HG03108 (cell line): ENCODE measurements around the gene ZER1.
"Not testable (repeated sequence)": the region's sequence is repeated elsewhere in the genome, so short reads cannot be mapped to it uniquely, and the experiment has no call there.

Experiments
- ATAC-seq: cut with Tn5 transposase; IDR thresholded peaks from one replicate; pipeline ENCODE4 v1.9.1; 2021; ENCODE audit warnings: moderate library complexity; ENCODE audit not compliant: unreplicated experiment

The ZER1 gene

GRCh38 chr9:128718047-128718446 is 53.7 kb downstream of the ZER1 start:
- ATAC-seq = no peak

GRCh38 chr9:128716581-128717254 is 55.0 kb downstream of the ZER1 start:
- no peak for ATAC-seq

DNA sequence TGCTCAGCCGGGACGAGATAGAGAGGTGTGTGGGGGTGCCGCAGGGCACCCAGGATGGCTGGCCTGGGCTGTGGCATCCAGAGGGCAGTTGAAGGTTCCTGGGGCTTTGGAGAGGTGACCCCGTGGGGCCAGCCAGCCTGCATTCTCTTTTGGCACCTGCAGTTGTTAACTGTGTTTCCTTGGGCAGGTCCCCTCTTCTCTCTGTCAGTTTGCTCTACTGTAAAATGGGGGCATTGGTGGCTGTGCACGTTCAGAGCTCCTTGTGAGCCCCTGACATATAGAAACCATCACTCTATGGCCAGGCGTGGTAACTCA is 56.3 kb downstream of the ZER1 start:
- ATAC-seq = no peak

DNA sequence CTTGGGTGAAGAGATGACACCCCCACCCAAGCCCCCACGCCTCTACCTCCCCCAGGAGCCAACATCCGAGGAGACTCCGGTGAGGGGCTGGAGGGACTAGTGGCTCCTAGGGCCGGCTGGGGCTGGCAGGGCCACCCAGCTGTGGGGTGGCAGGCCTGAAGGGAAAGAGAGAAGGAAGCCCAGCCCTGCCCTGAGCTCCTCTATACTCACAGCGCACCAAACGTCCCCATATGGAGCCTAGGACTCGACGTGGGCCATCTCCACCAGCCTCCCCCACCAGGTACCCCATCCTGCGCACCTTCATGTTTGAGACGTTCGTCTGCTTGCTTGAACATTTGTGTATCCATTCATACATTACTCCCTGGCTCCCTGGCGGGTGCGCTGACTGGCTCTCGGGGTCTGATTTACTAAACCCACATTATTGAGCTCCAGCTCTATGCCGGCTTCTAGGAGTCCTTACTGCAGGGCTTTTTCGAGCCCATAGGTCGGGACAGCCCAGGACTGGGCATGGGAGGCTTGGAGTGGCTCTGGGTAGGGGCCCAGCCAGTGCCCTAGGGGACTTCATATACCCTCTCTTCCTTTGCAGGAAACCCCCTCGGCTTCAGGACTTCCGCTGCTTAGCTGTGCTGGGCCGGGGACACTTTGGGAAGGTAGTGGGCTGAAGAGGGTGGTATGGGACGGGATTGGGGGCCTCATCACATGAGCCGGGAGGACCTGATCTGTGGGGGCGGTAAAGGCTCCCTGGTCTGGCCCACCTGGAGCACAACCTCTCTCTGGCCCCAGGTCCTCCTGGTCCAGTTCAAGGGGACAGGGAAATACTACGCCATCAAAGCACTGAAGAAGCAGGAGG is 56.9 kb downstream of the ZER1 start:
- ATAC-seq = no peak

DNA sequence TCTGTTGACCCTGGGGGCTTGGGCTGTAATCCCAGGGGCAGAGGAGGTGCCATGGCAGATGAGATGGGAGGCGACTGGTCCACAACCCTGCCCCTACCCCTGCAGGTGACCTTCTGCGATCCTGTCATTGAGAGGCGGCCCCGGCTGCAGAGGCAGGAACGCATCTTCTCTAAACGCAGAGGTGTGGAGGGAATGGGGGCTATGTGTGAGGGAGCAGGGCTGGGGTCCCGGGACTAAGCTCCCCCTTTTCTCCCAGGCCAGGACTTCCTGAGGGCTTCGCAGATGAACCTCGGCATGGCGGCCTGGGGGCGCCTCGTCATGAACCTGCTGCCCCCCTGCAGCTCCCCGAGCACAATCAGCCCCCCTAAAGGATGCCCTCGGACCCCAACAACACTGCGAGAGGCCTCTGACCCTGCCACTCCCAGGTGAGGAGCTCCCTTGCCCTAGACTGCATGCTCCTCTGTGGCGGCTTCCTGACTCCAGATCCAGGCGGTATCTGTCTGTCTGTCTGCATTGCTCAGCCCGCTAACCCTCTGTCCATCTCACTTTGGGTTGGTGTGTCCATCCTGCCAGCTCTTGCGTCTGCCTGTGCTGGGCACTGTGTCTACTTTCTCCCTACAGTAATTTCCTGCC is 57.7 kb downstream of the ZER1 start:
- ATAC-seq = no peak

DNA sequence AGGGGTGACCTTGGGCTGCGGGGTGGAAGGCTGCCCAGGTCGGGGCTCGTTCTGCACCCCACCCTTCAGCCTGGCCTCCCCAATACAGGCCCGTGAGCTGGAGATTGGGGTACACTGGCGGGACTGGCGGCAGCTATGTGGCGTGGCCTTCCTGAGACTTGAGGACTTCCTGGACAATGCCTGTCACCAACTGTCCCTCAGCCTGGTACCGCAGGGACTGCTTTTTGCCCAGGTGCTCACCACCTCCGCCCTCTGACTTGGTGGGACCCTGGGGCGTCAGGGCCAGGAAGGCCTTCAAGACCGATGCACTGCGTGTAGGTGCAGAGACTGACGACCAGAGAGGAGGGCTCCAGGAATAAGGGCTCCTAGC is 58.3 kb downstream of the ZER1 start:
- ATAC-seq = no peak

GRCh38 chr9:128712451-128713410 is 59.0 kb downstream of the ZER1 start:
- ATAC-seq = no peak

DNA sequence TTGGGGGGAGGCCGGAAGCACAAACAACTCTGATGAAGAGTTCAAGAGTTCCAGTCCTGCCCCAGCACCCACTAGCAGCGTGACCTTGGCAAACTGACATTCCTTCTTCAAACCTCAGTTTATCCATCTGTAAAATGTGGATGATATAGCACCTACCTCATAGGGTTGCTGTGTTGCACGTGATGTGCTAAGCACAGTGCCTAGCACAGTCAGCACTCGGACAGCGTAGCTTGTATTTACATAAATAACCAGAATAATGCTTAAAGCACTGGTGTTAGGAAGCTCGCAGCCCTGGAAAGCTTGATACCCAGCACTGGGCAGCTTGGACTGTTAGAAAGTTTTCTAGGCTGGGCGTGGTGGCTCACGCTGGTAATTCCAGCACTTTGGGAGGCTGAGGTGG is 64.3 kb downstream of the ZER1 start:
- ATAC-seq = no peak

DNA sequence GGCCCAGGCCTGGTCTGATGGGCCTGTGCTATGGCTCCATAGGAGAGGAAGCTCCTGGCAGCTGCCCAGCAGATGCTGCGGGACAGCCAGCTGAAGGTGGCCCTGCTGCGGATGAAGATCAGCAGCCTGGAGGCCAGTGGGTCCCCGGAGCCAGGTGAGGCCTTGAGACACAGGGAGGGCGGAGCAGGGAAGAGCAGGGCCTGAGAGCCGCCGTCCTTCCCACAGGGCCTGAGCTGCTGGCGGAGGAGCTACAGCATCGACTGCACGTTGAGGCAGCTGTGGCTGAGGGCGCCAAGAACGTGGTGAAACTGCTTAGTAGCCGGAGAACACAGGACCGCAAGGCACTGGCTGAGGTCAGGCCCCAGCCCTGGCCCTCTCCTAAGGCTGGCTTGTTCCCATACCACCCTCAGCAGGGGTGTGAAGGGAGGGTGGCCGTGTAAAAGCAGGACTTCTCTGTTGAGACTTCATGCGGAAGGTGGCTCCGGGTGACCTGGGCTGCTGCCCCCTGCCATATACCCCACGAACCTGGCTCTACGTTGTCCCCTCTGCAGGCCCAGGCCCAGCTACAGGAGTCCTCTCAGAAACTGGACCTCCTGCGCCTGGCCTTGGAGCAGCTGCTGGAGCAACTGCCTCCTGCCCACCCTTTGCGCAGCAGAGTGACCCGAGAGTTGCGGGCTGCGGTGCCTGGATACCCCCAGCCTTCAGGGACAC is 64.9 kb downstream of the ZER1 start:
- no peak for ATAC-seq

DNA sequence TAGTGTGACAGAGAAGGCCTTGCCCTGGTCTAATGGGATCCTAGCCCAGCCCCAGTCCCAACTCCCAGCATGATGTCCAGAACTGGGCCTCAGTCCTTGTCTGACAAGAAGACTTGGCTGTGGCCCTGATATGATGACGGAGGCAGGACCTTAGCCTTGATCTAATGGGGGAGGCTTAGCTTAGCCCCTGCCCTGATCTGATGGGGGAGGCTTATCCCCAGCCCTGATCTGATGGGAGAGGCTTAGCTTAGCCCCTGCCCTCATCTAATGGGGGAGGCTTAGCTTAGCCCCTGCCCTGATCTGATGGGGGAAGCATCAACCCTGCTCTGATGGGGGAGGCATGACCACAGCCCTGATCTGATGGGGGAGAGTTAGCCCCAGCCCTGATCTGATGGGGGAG is 65.7 kb downstream of the ZER1 start:
- ATAC-seq = no peak

DNA sequence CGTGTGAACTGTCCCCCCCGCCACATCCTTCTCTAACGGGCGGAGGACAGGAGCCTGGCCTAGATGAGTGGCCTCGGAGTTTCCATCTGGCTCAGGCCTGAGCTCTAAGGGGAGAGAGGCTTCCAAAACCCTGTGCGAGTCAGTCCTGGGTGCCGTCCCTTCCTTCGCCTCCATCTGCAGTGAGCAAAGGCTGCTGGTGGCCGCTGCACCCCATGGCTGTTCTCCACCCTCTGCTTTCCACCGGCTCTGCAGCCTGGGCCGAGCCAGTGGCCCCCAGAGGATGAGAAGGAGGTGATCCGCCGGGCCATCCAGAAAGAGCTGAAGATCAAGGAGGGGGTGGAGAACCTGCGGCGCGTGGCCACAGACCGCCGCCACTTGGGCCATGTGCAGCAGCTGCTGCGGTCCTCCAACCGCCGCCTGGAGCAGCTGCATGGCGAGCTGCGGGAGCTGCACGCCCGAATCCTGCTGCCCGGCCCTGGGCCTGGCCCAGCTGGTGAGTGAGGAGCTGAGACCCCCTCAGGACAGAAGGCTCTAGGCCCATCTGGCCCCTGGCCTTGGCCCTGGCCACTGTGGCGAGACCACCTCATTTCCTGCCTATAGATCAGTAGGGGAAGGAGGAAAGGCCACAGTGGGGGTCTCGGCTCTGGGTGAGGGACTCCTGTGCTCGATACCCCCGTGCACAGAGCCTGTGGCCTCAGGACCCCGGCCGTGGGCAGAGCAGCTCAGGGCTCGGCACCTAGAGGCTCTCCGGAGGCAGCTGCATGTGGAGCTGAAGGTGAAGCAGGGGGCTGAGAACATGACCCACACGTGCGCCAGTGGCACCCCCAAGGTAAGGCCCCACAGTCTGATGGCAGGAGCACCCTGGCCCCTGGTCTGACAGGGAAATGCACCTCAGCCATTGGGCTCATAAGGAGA is 66.4 kb downstream of the ZER1 start:
- ATAC-seq = no peak

GRCh38 chr9:128704356-128704670 is 67.4 kb downstream of the ZER1 start:
- ATAC-seq = no peak

DNA sequence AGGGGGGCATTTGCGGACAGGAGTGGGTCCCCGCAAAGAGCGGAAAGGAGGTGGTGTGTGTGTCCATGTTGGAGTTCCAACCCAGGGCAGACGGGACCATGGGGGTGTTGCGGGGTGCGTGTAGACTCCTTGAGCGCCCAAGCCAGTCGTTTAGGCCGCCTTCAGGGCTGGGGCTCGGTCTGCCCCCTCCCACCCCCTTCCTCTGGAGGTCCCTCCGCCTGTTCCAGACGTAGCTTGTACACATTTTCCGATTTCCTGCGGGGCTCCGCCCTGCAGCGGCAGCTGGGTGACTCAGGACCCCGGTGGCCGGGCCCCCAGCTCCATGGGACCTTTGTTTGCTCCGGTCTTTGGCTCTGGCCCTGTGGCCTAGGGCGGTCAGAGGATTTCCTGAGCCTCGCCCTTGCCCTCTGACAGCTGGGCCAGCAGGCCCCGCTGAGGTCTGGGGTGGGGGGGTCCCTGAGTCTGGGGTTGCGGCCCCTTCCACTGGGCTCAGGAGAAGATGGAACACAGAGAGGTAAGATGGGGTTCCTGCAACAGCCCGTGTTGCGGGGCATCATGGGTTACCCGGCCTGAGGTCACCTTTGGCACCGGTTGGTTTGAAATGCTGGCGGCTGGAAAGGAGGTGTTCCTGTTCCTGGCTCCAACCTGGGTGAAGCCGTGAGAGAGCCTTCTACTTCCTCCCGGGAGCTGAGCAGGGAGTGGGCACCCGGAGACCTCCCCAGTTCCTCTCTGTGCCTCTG is 67.9 kb downstream of the ZER1 start:
- ATAC-seq = no peak

GRCh38 chr9:128702949-128703615 is 68.6 kb downstream of the ZER1 start:
- ATAC-seq = no peak

DNA sequence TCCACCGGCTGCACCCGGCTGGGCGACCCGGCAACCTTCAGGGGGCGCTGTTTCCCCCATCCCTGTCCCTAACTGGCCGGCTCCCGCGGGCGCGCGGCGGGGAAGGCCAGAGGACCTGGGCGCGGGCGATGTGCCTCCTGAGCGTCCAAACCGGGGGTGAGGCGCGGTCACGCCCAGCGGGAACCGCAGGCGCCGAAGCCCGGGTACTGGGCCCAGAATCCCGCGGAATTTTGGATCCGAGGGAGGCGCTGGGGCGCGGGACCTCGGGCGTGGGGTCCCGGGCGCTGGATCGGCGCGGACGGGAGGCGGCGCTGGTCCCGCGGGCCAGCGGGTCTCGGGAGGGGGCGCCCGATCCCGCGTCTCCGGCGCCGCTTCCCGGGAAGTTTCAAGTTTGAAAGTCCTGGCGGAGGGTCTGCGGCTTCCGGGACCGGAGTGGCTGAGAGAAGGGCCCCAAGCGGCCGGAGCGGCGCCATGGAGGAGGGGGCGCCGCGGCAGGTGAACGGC is 69.2 kb downstream of the ZER1 start, which contains the start of gene PKN3:
TSS of gene PKN3 (plus strand) at position 59 of the 504 bp plus-strand sequence. CDS start at position 472, 413 bp downstream.
- ATAC-seq = peak; percentile 68

GRCh38 chr9:128701227-128701854 is 70.4 kb downstream of the ZER1 start:
- ATAC-seq = no peak

DNA sequence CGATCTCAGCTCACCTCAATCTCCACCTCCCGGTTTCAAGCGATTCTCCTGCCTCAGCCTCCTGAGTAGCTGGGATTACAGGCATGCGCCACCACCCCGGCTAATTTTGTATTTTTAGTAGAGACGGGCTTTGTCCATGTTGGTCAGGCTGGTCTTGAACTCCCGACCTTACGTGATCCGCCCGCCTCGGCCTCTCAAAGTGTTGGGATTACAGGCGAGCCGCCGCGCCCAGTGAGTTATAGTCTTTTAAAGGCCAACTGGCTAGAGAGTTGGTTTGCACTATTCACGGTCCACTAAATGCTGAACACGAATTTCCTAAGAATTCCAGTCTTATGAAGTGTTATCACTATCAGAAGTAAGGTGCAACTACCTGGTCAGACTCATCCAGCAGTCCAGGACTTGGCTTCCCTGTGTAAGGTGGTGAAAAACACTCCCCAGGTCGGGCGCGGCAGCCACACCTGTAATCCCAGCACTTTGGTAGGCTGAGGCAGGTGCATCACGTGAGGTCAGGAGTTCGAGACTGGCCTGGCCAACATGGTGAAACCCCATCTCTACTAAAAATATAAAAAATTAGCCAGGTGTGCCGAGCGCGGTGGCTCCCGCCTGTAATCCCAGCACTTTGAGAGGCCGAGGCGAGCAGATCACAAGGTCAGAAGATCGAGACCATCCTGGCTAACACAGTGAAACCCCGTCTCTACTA is 72.5 kb downstream of the ZER1 start:
- ATAC-seq = not testable (repeated sequence)
